ENCODE data around the gene LIN28B.

- TF ChIP-seq, protein P1, sequence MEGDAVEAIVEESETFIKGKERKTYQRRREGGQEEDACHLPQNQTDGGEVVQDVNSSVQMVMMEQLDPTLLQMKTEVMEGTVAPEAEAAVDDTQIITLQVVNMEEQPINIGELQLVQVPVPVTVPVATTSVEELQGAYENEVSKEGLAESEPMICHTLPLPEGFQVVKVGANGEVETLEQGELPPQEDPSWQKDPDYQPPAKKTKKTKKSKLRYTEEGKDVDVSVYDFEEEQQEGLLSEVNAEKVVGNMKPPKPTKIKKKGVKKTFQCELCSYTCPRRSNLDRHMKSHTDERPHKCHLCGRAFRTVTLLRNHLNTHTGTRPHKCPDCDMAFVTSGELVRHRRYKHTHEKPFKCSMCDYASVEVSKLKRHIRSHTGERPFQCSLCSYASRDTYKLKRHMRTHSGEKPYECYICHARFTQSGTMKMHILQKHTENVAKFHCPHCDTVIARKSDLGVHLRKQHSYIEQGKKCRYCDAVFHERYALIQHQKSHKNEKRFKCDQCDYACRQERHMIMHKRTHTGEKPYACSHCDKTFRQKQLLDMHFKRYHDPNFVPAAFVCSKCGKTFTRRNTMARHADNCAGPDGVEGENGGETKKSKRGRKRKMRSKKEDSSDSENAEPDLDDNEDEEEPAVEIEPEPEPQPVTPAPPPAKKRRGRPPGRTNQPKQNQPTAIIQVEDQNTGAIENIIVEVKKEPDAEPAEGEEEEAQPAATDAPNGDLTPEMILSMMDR (IDR thresholded peaks at IDR 0.05; ENCODE audit: insufficient read depth, low read length), result no peak
- no peak for TF ChIP-seq POLR2AphosphoS5 (IDR thresholded peaks at IDR 0.05; ENCODE audit: low read depth)
- TF ChIP-seq, protein P2, sequence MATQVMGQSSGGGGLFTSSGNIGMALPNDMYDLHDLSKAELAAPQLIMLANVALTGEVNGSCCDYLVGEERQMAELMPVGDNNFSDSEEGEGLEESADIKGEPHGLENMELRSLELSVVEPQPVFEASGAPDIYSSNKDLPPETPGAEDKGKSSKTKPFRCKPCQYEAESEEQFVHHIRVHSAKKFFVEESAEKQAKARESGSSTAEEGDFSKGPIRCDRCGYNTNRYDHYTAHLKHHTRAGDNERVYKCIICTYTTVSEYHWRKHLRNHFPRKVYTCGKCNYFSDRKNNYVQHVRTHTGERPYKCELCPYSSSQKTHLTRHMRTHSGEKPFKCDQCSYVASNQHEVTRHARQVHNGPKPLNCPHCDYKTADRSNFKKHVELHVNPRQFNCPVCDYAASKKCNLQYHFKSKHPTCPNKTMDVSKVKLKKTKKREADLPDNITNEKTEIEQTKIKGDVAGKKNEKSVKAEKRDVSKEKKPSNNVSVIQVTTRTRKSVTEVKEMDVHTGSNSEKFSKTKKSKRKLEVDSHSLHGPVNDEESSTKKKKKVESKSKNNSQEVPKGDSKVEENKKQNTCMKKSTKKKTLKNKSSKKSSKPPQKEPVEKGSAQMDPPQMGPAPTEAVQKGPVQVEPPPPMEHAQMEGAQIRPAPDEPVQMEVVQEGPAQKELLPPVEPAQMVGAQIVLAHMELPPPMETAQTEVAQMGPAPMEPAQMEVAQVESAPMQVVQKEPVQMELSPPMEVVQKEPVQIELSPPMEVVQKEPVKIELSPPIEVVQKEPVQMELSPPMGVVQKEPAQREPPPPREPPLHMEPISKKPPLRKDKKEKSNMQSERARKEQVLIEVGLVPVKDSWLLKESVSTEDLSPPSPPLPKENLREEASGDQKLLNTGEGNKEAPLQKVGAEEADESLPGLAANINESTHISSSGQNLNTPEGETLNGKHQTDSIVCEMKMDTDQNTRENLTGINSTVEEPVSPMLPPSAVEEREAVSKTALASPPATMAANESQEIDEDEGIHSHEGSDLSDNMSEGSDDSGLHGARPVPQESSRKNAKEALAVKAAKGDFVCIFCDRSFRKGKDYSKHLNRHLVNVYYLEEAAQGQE (IDR thresholded peaks at IDR 0.05; ENCODE audit: insufficient replicate concordance, low read depth), result no peak
These were observed 156.5 kb downstream of the LIN28B start for GRCh38 chr6:105113422-105113821.
